Measurements from ENCODE around the gene GPR176. TPM values are rescaled to one million over a fixed set of nuclear protein-coding genes. Genes with fewer than 3 reads are reported as not detected.

Gene GPR176
- polyA plus RNA-seq, 3 donors, result 0.08 to 0.18 TPM; not detected in 1

- 100% methylated on average over 1 of the region's 2 CpGs for WGBS (ENCODE audit: insufficient coverage)
- Histone ChIP-seq H4K20me1 (ENCODE audit: insufficient read depth, low read length) (no peaks in the 10 kb centered on the region), H3K27ac (ENCODE audit: low read depth in 1 of 2, low read length in 2 of 2) (no peak overlapping the region), H3K36me3 (replicated peaks in 1 of 2; ENCODE audit: control insufficient read depth in 1 of 2, insufficient read depth in 2 of 2, low read length in 2 of 2) (no peaks in the 10 kb centered on the region), H3K79me2 (ENCODE audit: insufficient read depth, low read length) (no peaks in the 10 kb centered on the region), H3K4me1 (ENCODE audit: control insufficient read depth in 1 of 2, insufficient read depth in 2 of 2, low read length in 2 of 2) (no peaks in the 10 kb centered on the region), H3K27me3 (ENCODE audit: control insufficient read depth in 2 of 2, insufficient read depth in 2 of 2, low read length in 2 of 2) (no peaks in the 10 kb centered on the region), H2AFZ (ENCODE audit: insufficient read depth, low read depth, low read length, poor library complexity, severe bottlenecking) (no peak overlapping the region), H3K4me2 (replicated peaks; ENCODE audit: extremely low read depth, low read length, poor library complexity, severe bottlenecking) (no peak overlapping the region), H3K4me3 (replicated peaks in 1 of 3; ENCODE audit: low read depth in 2 of 3, low read length in 3 of 3) (no peak overlapping the region), H3K9me3 (replicated peaks in 1 of 2; ENCODE audit: control insufficient read depth in 1 of 2, insufficient read depth in 1 of 2, low read length in 2 of 2) (no peaks in the 10 kb centered on the region), H3K9ac (ENCODE audit: insufficient read depth, low read length, poor library complexity, severe bottlenecking) (no peak overlapping the region)
- Mint-ChIP-seq H3K36me3 (no peaks in the 10 kb centered on the region), H3K27me3 (ENCODE audit: low read depth in 3 of 3) (peaks cover 0 to 8% (median 2%) of the 10 kb centered on the region in 3 donors), H3K4me3 (no peak overlapping the region), H3K9me3 (no peaks in the 10 kb centered on the region), H3K4me1 (no peaks in the 10 kb centered on the region), H3K27ac (peak overlapping the region in 1 of 7 donors; percentile 5)
- no peak for DNase-seq
- no peak for TF ChIP-seq CTCF (IDR thresholded peaks at IDR 0.05)
- intact Hi-C loops (cut with micrococcal nuclease), result no loop called here
Observed at GRCh38 chr15:39870537-39870936, 49.5 kb downstream of the GPR176 start.

GRCh38 chr15:39869858-39870515 lies 50.1 kb downstream of the GPR176 start:
- Mint-ChIP-seq H3K4me1 (no peaks in the 10 kb centered on the region), H3K36me3 (no peaks in the 10 kb centered on the region), H3K27ac (no peak overlapping the region), H3K9me3 (no peaks in the 10 kb centered on the region), H3K4me3 (no peak overlapping the region), H3K27me3 (ENCODE audit: low read depth in 3 of 3) (peaks cover 0 to 8% (median 5%) of the 10 kb centered on the region in 3 donors)
- no peak overlapping the region for H3K27ac ChIP-seq (ENCODE audit: low read depth in 1 of 2, low read length in 2 of 2)
- 50% methylated on average over 2 of the region's 4 CpGs for WGBS (ENCODE audit: insufficient coverage)
- no peaks in the 10 kb centered on the region for H3K4me1 ChIP-seq (ENCODE audit: control insufficient read depth in 1 of 2, insufficient read depth in 2 of 2, low read length in 2 of 2)
- no peak overlapping the region for H3K4me3 ChIP-seq (replicated peaks in 1 of 3; ENCODE audit: low read depth in 2 of 3, low read length in 3 of 3)
- no peak overlapping the region for H2AFZ ChIP-seq (ENCODE audit: insufficient read depth, low read depth, low read length, poor library complexity, severe bottlenecking)
- no peak overlapping the region for H3K4me2 ChIP-seq (replicated peaks; ENCODE audit: extremely low read depth, low read length, poor library complexity, severe bottlenecking)
- H3K36me3 ChIP-seq (replicated peaks in 1 of 2; ENCODE audit: control insufficient read depth in 1 of 2, insufficient read depth in 2 of 2, low read length in 2 of 2), result no peaks in the 10 kb centered on the region
- TF ChIP-seq CTCF (IDR thresholded peaks at IDR 0.05), result no peak
- intact Hi-C loops (cut with micrococcal nuclease), result no loop called here
- DNase-seq, result no peak
- no peaks in the 10 kb centered on the region for H3K79me2 ChIP-seq (ENCODE audit: insufficient read depth, low read length)
- H4K20me1 ChIP-seq (ENCODE audit: insufficient read depth, low read length), result no peaks in the 10 kb centered on the region
- H3K9me3 ChIP-seq (replicated peaks in 1 of 2; ENCODE audit: control insufficient read depth in 1 of 2, insufficient read depth in 1 of 2, low read length in 2 of 2), result no peaks in the 10 kb centered on the region
- H3K9ac ChIP-seq (ENCODE audit: insufficient read depth, low read length, poor library complexity, severe bottlenecking), result no peak overlapping the region
- no peaks in the 10 kb centered on the region for H3K27me3 ChIP-seq (ENCODE audit: control insufficient read depth in 2 of 2, insufficient read depth in 2 of 2, low read length in 2 of 2)
